SW 1271 (cell line): ENCODE results near the gene UTP4.
"Not testable (repeated sequence)": the region's sequence is repeated elsewhere in the genome, so short reads cannot be mapped to it uniquely, and the experiment has no call there.

ENCODE experiments used
- DNase-seq, 2 experiments: peaks; one replicate each; lab custom pipeline; 2025; lab: John Stamatoyannopoulos, UW

Gene UTP4

GRCh38 chr16:69131167-69131838 lies 1.1 kb upstream of the UTP4 start:
- peak in 1 of 2 experiments; percentile 40 for DNase-seq

DNA sequence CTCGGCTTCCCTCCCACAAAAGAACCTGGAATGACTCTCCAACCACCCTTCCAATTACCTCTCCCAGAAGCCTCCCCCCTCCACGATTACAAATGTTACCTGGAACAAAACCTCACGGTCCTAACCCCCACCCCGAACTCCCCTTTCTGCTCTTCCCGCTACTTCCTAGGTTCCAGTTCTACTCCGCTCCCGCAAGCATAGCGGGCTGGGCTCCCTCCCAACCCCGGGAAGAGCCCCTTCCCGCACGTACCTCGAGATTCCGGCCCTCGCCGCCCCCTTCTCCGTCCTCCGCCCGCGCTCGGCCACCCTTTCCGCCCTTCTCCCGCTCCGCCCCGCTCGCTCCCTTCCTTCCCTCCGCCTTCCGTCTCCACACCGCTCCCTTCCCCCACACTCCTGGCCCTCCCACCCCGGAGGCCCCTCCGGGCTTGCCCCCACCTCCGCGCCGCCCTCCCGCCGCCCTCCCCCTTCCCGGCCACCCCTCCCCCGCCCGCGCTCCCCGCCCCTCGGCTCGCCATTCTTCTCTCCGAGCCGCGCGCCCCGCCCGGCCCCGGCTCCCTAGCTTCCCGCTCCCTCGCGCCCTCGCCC lies 518 bp upstream of the UTP4 start:
- peak; percentile 38 to 69 for DNase-seq

GRCh38 chr16:69133373-69133954 lies 1.0 kb downstream of the UTP4 start:
- DNase-seq: no peak

GRCh38 chr16:69138608-69139007 lies 6.2 kb downstream of the UTP4 start:
- DNase-seq: no peak

DNA sequence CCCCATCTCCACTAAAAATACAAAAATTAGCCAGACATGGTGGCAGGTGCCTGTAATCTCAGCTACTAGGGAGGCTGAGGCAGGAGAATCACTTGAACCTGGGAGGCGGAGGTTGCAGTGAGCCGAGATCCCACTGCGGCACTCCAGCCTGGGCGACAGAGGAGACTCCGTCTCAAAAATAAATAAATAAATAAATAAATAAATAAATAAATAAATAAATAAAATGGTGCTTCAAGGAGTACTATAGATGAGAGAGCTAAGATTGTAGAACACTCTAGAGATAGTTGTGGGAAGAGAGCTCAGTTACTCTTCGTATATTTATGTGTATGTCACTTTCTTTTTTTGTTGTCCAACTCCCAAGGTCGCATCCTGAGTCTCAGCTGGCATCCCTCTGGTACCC lies 7.0 kb downstream of the UTP4 start:
- not testable (repeated sequence) for DNase-seq

DNA sequence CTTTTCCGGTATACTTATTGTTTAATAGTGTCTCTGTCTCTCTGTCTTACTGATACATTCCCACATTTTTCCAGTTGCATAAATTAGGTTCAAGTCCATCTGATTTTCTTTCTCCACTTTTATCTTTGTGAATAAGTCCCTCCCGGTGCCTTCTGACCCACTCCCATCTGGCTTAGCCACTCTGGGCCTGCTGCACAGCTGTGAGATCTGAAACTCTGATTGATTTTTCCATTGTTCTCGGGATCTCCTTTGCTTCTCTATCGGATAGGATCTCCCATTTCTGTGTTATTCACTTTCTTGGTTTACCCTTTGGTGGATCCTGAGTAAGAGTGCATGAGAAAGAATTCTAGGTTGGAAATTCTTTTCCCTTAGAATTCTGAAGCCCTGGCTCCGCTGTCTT lies 8.6 kb downstream of the UTP4 start:
- no peak for DNase-seq

DNA sequence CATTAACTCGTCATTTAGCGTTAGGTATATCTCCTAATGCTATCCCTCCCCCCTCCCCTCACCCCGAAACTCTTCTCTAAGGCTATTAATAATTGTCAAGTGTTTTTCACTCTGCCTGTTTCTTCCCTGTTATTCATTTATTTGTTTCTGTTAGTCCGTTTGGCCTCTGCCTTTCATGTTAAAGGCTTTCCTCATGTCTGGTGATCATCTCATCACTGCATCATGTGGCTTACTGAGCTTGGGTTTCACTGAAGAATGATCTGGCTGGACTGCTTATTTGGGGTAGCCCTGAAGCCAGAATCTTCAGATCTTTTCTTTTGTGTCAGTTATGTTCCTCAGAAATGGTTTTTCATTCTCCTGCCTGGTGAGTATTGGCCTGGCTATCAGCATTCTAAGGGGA lies 9.5 kb downstream of the UTP4 start:
- DNase-seq: no peak

- no peak for DNase-seq
Observed at GRCh38 chr16:69143116-69143515, 10.7 kb downstream of the UTP4 start.

GRCh38 chr16:69145658-69146057 lies 13.2 kb downstream of the UTP4 start:
- no peak for DNase-seq

- DNase-seq: not testable (repeated sequence)
Observed at GRCh38 chr16:69149621-69150020, 17.2 kb downstream of the UTP4 start.

DNA sequence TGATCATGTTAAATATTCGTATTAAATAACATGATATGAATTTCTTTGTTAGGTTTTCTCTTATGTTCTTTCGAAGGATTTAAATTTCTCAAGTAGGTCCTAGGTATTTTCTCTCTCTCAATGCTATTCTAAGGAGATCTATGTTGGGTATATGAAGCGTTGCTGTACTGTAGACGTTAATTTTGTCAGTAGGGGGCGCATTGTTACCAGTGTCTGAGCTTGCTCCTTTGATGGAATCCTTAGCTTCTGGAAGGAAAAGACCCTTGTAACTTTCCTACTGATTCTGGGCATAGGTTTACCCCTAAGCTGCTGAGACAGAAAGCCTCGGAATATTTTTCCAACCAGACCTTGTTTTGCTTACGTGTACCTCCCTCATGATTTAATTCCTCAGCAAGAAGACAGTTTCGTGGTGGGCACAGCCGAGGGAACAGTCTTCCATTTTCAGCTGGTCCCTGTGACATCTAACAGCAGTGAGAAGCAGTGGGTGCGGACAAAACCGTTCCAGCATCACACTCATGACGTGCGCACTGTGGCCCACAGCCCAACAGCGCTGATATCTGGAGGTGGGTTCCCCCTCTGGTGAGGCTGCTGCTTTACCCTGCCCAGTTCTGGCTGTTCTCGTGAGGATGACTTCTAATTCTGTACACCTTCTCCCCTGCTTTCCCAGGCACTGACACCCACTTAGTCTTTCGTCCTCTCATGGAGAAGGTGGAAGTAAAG lies 17.9 kb downstream of the UTP4 start:
- peak in 1 of 2 experiments; percentile 77 for DNase-seq

GRCh38 chr16:69157196-69157595 lies 24.7 kb downstream of the UTP4 start:
- DNase-seq: no peak

DNA sequence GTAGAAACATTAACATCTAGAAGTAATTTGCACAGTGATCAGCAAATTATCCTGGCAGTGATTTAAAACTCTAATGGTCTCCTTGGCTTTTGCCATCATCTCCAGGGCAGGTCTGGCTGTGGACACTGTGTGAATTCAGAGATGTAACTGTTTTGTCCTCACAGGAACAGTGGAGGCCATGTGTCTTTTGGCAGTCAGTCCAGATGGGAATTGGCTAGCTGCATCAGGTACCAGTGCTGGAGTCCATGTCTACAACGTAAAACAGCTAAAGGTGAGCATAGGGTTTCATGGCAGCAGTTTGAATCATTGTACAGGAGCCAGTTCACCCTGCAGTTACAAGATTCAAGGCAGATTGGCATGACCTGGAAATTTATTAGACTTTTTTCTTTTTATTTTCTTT lies 27.7 kb downstream of the UTP4 start:
- DNase-seq: no peak

DNA sequence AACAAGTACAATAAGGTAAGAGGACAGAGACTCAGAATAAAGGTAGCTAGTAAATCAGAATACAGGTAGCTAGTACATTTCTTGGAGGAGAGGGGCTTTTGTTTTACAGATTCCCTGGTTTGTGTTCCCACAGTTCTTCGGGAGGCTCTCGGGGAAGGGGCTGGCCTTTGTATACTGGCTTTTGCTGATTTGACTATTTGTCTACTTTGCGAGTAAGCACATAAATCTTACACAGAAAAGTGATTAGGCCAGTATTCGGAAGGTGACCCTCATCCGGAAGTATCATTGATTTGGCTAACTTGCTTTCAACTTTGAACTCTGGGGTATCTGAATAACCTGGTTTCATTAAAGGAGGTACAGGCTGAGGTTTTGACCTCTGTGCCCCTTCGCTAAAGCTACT lies 33.1 kb downstream of the UTP4 start:
- no peak for DNase-seq

- DNase-seq: peak in 1 of 2 experiments; percentile 14
Observed at GRCh38 chr16:69166221-69166833, 33.9 kb downstream of the UTP4 start.

DNA sequence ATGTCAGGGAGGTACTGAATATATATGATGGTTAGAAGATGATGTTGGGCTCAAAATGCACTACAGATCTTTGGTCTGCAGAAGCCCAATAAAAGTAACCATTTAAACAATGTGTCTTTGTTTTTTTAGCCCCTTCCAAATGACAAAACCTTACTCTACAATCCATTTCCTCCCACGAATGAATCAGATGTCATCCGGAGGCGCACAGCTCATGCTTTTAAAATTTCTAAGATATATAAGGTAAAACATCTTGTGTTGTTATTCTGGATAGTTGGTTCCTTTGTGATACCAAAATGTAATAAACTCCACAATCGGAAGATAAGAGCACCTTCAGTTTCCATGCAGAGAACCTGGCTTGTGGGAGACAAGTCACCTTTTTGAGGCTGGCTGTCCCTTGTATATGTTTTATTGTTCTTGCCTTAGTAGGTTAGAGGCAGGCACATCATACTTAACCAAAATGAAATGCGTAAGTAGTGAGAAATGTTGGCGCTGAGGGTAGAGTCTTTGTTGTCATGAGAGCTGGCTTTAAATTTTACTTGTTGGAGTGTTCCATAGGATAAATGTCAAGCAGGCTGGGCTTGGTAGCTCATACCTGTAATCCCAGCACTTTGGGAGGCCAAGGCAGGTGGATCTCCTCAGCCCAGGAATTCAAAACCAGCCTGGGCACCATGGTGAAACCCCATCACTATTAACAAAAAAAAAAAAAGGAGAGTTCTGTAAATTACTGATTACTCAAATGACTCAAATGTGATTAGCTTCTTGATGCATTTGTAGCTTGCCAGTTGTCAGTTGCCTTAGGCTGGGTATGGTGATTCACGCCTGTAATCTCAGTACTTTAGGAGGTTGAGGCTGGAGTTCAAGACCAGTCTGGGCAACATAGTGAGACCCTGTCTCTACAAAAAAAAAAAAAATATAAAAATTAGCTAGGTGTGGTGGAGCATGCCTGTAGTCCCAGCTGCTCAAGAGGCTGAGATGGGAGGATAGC lies 34.8 kb downstream of the UTP4 start:
- no peak for DNase-seq

- DNase-seq: no peak
Observed at GRCh38 chr16:69169051-69169450, 36.6 kb downstream of the UTP4 start.

DNA sequence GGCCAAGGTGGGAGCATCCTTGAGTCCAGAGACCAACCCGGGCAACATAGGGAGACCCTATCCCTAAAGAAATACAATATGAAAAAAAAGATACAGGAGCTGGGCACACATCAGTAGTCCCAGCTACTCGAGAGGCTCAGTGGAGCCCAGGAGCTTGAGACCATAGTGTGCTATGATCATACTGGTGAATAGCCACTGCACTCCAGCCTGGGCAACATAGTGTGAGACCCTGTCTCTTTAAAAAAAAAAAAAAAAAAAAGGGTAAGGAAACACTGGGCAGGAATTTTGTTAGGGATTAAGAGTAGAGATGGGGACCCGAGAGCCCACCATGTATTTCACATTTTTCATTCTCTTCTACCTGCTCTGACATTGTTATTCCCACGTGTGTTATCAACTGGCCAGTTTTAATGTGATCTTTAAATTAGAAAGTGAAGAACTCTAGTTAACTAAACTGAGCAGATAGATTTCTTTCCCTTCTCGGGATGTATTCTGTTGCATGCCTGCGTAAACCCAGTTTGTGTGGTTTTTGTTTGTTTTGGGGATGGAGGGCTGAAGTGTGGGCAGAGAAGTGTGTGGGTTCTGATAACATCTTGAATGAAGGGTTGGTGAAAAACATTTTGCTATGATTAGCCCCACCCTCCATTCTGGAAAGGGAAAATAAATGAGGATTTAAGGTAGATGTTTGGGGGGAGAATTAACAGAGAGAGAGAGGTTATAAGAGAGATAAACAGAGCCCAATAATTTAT lies 37.3 kb downstream of the UTP4 start:
- DNase-seq: no peak

GRCh38 chr16:69171325-69172084 lies 39.1 kb downstream of the UTP4 start:
- DNase-seq: no peak
